SK-MEL-5 (cell line): ENCODE data around the gene CCN2. TPM values are rescaled to one million over a fixed set of nuclear protein-coding genes. Genes with fewer than 3 reads are reported as not detected.

Experiments used
- DNase-seq: peaks from one replicate; pipeline ENCODE4 v3.0.0-alpha.2; 2016; ENCODE audit warnings: low read depth, low spot score
- in situ Hi-C: cut with HindIII; loops from 2 replicates; pipeline ENCODE4 v1.10.0; 2016; ENCODE audit warnings: low sequenced_read_pairs, high pct_unique_total_duplicates, low pct_unique_long_range_greater_than_20kb
- total RNA-seq: library from RNA; depleted of rRNA; stranded (reverse); fragments of >200 nt; shearing (Covaris generic); gene quantifications from 2 replicates; pipeline ENCODE4 v1.2.3, GENCODE V29; 2014

CCN2 gene
- total RNA-seq, 1 experiment from 2014 or later, result 3.1 TPM

DNA sequence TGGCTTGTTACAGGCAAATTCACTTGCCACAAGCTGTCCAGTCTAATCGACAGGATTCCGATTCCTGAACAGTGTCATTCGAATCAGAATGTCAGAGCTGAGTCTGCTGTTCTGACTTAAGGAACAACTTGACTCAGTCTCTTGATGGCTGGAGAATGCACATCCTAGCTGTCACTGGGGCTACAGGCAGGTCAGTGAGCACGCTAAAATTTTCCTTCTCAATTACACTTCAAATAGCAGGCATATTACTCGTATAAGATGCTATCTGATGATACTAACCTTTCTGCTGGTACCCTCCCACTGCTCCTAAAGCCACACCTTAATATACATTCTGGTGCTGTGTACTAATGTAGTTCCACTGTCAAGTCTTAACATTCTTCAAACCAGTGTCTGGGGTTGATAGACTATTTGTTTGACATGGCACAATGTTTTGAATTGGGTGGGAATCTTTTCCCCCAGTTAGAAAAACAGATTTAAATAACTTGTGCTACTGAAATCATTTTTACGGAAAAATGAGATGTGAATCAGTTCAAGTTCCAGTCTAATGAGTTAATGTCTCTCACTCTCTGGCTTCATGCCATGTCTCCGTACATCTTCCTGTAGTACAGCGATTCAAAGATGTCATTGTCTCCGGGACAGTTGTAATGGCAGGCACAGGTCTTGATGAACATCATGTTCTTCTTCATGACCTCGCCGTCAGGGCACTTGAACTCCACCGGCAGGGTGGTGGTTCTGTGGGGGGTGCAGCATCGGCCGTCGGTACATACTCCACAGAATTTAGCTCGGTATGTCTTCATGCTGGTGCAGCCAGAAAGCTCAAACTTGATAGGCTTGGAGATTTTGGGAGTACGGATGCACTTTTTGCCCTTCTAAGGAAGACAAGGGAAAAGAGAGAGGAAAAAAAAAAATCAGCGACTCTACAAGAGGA is 2.2 kb downstream of the CCN2 start:
- in situ Hi-C loops, result no loop called here
- no peak for DNase-seq

GRCh38 chr6:131947986-131948661 is 3.0 kb downstream of the CCN2 start:
- no peak for DNase-seq
- in situ Hi-C loops, result no loop called here

DNA sequence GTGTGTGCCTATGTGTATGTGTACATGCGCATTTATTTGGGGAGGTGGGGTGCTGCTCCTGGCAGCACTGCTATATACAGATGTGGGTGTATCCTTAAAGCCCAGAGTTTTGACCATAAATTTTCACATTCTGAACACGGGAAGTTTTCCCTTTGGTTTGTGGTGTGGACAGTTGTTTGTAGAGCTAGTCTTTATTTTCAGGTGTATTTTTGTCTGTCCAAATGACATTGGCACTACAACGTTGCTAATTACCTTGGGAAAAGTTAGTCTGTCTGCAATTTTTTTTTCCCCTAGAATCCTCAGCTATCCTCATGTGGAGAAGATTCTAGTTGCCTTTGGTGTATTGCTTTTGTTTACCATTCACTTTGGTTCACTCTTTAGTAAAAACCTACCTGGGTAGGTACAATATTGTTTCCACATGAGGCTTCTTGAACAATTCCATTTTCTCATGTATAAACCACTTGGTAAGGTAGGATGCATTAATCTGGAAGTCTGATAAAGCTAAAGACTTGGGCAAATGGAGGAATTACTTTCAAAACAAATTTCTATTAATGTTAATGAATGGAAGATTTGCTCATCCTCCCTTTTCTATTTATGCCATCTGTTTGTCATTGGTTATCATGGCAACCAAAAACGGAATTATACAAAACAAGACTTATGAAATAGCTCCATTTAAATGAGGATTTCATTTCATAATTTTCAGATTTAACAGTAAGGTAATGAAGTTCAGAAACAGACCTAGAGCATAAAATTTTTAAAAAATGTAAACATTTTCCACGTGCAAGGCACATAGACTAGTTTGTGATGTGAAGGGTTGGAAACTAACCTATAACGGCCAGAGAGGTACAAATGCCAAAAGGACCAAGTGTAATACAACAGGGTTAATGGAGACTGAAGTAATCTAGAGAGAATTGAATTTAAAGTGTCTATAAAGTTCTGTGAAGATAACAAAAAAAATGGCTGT is 3.9 kb downstream of the CCN2 start:
- in situ Hi-C loops, result no loop called here
- no peak for DNase-seq

- no peak for DNase-seq
- in situ Hi-C loops, result no loop called here
These were observed 4.7 kb downstream of the CCN2 start for GRCh38 chr6:131946404-131946991.

DNA sequence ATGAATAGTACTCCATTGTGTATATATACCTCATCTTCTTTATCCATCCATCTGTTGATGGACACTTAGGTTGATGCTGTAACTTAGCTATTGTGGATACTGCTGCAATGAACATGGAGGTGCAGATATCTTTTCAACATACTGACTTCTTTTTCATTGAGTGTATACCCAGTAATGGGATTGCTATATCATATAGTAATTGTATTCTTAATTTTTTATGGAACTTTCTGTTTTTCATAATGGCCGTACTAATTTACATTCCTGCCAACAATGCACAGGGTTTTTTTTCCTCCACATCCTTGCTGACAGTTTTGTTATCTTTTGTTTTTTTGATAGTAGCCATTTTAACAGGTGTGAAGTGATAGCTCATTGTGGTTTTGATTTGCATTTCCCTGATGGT is 5.2 kb downstream of the CCN2 start:
- in situ Hi-C loops, result no loop called here

DNA sequence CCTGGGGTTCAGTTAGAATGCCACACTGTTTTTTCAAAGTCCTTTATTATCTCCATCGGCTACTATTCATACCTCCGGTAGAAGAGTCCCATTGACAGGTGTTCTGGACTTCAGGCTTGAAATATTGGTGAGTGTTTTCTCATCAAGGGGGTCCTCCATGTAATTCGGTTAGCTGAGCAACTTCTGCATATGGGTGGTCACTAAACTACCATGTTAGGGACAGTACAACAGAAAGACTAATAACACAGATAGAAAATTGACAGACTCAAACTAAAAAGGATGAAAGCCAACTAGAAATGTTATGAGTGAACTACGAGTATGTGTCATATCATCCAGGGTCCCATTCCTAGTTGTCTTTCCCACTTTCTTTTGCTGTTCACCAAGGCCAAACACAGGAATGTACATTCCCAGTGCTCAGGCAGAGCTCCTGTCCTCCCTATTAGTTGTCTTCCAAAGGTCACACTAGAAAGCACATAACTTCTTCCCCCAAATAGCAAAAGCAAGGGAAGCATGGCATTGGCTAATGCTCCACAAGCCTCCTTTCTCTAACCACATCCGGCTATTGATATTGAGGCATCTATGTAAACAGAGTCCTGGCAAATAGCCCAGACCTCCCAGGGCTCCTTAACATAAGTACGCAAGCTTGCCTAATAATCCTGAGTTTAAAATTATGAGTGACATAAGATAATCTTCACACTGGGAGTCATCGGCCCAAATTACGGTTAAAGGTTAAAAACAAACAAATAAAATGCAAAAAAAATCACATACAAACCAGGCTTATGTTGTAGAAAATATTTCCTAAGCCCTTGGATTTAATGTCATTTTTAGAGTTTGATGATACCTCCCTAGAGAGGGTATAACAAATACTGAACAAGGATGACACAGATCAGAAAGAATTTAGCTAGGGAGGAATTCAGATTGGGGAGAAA is 13.2 kb downstream of the CCN2 start:
- in situ Hi-C loops, result no loop called here
- no peak for DNase-seq

More for the DNA sequence above, 5.2 kb downstream of the CCN2 start:
- no peak for DNase-seq

- in situ Hi-C loops, result no loop called here
- DNase-seq, result no peak
These were observed 13.9 kb downstream of the CCN2 start for GRCh38 chr6:131937226-131937625.

- DNase-seq, result no peak
- in situ Hi-C loops, result no loop called here
These were observed 15.0 kb downstream of the CCN2 start for GRCh38 chr6:131936156-131936555.

DNA sequence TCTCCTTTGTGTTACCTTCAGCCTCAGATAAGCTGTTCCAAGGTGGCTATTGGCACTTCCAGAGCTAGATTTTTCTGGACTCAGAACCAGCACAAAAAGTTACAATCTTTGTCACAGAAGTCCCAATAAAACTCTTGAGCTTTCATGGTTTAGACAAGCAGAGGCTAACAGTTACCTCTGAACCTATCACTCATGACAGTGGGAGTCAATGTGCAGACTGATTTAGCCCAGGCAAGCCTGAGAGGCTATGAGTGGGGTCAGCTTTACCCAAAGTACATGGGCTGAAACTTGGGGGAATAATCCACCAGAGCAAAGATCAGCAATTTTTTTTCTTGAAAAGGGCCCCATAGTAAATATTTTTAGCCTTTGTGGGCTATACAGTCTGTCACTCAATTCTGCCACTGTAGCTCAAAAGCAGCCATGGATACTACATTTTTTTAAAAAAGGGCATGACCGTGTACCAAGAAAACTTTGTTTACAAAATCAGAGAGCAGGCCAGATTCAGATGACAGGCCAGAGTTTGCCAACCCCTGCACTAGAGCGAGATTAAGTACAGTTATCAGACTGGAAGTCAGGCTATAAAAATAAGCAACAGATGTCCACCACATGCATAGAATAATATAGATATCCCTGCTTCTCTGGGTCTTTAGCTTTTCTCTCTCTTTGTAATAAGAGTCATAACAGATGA is 20.0 kb downstream of the CCN2 start:
- no peak for DNase-seq
- in situ Hi-C loops, result no loop called here

GRCh38 chr6:131929976-131930375 is 21.2 kb downstream of the CCN2 start:
- DNase-seq, result no peak
- in situ Hi-C loops, result no loop called here

GRCh38 chr6:131929264-131929663 is 21.9 kb downstream of the CCN2 start:
- in situ Hi-C loops, result no loop called here
- DNase-seq, result no peak

DNA sequence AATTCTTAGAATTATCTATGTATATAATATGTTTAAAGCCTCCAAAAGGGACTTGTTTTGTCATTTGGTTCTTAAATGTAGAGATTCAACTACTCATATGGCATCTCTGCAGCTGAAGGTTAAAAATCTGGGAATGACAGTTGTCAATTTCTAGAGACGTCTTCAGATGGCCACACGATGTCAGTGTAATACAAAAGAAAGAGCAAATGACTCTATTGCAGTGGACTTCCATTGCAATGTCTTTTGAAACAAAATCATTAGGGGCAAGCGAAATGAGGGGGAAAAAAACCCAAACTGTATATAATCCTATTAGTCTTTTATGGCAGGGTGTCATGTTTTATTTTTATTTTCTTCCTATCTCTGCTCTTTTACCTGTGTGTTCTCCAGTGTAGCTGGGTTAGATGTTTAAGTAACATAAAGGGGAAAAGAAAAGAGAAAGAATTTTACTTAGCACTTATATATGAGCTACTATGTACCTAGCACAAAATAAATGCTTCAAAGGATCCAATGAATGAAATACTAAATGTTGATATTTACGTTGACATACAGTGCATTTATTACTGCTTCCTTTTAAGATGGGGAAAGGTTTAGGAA is 26.2 kb downstream of the CCN2 start:
- in situ Hi-C loops, result no loop called here
- DNase-seq, result peak; percentile 73

DNA sequence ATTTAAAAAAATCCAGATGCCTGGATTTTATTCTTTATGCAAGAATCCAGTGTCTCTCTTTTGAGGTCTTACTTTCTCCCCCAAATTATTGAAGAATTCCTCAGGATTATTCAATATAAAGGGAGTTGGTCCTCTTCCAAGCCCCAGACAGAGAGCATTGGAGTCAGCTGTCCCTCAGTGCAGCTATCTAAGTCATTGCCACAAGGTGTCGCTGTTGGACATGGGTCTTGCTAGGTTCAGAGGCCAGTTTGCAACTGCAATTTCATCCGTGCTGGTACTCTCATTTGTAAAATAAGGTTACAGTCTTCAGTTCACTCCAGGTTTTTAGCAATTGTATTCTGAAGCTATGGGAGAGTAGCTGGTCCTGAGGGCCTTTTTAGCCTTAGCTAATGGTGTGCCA is 27.8 kb downstream of the CCN2 start:
- in situ Hi-C loops, result no loop called here
- DNase-seq, result peak; percentile 75

GRCh38 chr6:131920656-131921055 is 30.5 kb downstream of the CCN2 start:
- in situ Hi-C loops, result no loop called here
- no peak for DNase-seq

- in situ Hi-C loops, result no loop called here
- no peak for DNase-seq
These were observed 32.4 kb downstream of the CCN2 start for GRCh38 chr6:131918650-131919355.
